GM18508 (cell line): ENCODE results near the gene SLC43A1.

Source experiments
- ATAC-seq: cut with Tn5 transposase; IDR thresholded peaks from one replicate; pipeline ENCODE4 v1.9.1; 2021; ENCODE audit warnings: moderate number of reproducible peaks; ENCODE audit not compliant: insufficient read depth, unreplicated experiment

Gene SLC43A1

DNA sequence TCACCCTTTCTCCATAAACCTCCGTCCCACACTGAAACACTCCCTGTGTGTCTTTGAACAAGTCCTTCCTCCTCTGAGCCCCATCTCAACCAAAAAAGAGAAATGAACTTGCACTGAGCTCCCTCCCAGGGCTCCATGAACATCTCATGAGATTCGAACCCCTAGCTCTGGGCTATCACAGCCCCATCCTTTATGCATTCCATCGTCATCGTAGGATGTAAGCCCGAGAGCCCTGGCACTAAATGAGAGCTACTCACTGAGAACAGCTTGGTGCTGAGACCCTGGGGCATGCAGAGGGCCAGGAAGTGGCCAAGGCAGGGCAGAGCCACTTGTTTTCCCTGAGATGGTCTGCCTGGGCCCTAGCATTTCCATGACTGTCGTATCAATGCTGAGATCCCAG is 75.7 kb downstream of the SLC43A1 start:
- no peak for ATAC-seq

DNA sequence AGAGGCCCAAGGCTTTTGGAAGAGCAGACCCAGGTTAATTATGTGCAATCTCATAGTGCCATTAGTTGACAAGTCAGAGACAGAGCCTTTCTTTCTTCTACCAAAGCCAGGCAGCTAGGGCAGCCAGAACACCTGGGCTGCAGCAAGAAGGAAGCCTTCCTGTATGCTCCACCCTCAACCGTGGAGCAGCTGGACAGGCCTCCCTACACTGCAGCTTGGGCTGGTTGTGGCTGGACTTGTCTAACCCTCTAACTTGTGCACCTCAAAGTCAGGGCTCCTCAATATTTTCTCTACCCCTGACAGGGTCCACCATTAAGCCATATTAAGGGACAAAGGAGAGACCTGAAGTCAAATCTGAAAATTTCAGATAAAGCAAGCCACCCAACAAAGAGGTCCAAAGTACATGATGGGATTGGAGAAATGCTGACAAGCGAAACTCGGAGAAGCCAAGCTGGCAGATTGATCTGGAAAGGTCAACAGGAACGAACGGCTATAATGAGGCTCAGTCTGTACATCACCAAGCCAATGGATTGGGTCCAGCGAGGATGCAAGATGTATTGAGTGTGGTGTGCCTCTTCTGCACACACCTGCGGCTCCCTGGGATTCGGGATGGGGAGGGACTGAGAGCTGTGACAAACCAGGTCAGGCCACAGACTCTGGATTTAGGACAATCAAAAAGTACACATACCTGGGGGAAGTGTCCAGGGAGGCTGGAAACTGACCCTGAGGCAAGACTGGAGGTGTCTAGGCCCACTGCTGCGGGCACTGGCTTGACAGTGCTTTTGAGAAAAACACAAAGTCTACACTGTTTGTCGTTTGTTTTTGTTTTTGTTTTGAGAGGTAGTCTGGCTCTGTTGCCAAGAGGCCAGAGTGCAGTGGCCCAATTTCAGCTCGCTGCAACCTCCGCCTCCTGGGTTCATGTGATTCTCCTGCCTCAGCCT is 76.9 kb downstream of the SLC43A1 start:
- ATAC-seq: no peak

DNA sequence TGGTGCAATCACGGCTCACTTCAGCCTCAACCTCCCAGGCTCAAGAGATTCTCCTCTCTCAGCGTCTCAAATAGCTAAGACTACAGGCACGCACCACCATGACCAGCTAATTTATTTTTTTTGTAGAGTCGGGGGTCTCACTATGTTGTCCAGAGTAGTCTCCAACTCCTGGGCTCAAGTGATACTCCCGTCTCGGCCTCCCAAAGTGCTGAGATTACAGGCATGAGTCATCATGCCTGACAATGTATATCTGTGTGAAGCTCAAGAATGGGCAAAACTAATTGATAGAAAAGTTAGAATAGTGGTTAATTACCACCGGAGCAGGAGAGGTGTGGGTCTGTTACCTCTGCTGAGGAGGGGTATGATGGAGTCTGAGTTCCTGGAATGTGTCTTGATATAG is 79.5 kb downstream of the SLC43A1 start:
- ATAC-seq: no peak

DNA sequence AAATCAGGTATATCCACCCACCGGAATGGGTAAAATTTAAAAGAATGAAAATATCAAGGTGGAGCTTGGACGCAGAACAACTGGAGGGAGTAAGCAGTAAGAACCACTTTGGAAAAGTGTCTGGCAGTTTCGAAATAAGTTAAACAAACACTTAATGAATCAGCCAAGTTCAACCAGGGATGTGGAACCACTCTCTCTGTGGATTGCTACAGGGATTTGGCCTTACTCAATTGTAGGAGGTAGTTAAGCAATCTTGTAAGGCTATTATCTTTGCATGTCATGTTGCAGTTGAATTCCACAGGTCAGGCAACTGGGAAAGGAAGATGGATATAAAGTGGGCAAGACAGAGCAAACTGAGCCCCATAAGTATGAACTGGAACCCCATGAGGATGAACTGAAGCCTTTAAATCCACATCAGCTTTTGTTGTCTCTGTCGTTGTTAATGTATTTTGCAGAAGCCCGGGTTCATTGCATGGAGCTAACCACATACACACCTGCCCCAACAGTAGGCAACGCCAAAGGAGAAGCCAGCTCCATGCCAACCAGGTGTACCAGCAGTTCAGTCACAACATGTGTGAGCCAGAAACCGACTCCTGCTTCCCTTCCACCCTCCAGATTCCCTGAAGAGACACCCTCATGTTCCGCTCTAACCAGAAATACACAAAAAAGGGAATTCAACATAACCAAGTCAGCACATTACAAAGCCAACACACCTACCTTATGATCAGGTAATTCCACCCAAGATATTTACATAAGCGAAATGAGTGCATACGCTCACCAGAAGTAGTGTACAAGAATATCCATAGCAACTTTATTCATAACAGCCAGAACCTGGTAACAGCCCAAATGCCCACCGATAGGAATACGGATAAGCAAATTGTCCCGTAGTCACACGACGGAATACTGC is 80.6 kb downstream of the SLC43A1 start:
- ATAC-seq: no peak
